A549 (cell line): Measurements from ENCODE around the gene DIO1. TPM values are rescaled to one million over a fixed set of nuclear protein-coding genes. Genes with fewer than 3 reads are reported as not detected.
"Not testable (repeated sequence)": the region's sequence is repeated elsewhere in the genome, so short reads cannot be mapped to it uniquely, and the experiment has no call there.

Experiments
- ATAC-seq, 2 experiments: fragments of 200-7000 bp in 1 of 2; fragments of >200 bp in 1 of 2; cut with Nextera tagmentation in 1 of 2; cut with Tn5 transposase in 1 of 2; 3 replicates each; pipeline versions ENCODE4 v1.8.0 to v1.9.1; 2018 to 2020; ENCODE audit warnings: mild to moderate bottlenecking in 1 of 2, moderate library complexity in 1 of 2
- CTCF ChIA-PET: fragments of 300-600 bp; sonication (Branson Sonifier 250); formaldehyde crosslinking; extraction: SDS; loops from one replicate; lab custom pipeline; 2021; ENCODE audit warnings: antibody characterized with exemption, inconsistent platforms; lab: Yijun Ruan, JAX
- POLR2A ChIA-PET: fragments of 350-600 bp; formaldehyde crosslinking; extraction: SDS; loops from one replicate; lab custom pipeline; 2021; ENCODE audit warnings: antibody characterized with exemption, inconsistent platforms; lab: Yijun Ruan, JAX
- DNase-seq, 2 experiments: peaks; one replicate each; pipeline versions ENCODE4 v3.0.0 to v3.0.0-alpha.2; 2011 to 2016; ENCODE audit warnings: low read depth in 1 of 2, low spot score in 1 of 2
- FAIRE-seq: peaks from 2 replicates; lab custom pipeline; 2011; peaks lifted over from hg19 to GRCh38; lab: Jason Lieb, UNC
- H3K27ac ChIP-seq, 2 experiments: fragments of >200 bp; sonication (Bioruptor Twin); formaldehyde crosslinking; 3 replicates each; pipeline ENCODE4 v1.5.1; 2016 to 2017
- H3K4me1 ChIP-seq: fragments of >200 bp; sonication (Bioruptor Twin); formaldehyde crosslinking; 3 replicates; pipeline ENCODE4 v1.6.1; 2016
- H3K4me2 ChIP-seq: fragments of >200 bp; sonication (Bioruptor Twin); formaldehyde crosslinking; 3 replicates; pipeline ENCODE4 v1.6.1; 2016
- H3K4me3 ChIP-seq: fragments of >200 bp; sonication (Bioruptor Twin); formaldehyde crosslinking; 3 replicates; pipeline ENCODE4 v1.5.1; 2016
- H3K9me3 ChIP-seq: fragments of >200 bp; sonication (Bioruptor Twin); formaldehyde crosslinking; 3 replicates; pipeline ENCODE4 v1.6.1; 2016
- CBX8 ChIP-seq: fragments of 200-600 bp; sonication (generic); IDR thresholded peaks from 2 replicates; pipeline ENCODE4 v1.6.1; 2016
- CTCF ChIP-seq: fragments of >200 bp; sonication (Bioruptor Twin); formaldehyde crosslinking; IDR thresholded peaks from 3 replicates; pipeline ENCODE4 v1.5.1; 2016
- GATA3 ChIP-seq: IDR thresholded peaks from 2 replicates; pipeline ENCODE4 v1.6.1; 2012; ENCODE audit warnings: borderline replicate concordance
- JUN ChIP-seq, 2 experiments: fragments of >200 bp; sonication (Bioruptor Twin); formaldehyde crosslinking; IDR thresholded peaks; 2 replicates in 1 of 2; 3 replicates in 1 of 2; pipeline ENCODE4 v1.6.1; 2016 to 2017
- MAZ ChIP-seq: fragments of 150-350 bp; IDR thresholded peaks from 2 replicates; pipeline ENCODE4 v1.6.1; 2014; ENCODE audit warnings: antibody characterized with exemption, low read depth, low read length, borderline replicate concordance
- PBX3 ChIP-seq: IDR thresholded peaks from 2 replicates; pipeline ENCODE4 v1.6.1; 2012
- RAD21 ChIP-seq, 2 experiments: fragments of >200 bp in 1 of 2; sonication (Bioruptor Twin) in 1 of 2; formaldehyde crosslinking in 1 of 2; IDR thresholded peaks in 1 of 2; conservative IDR thresholded peaks in 1 of 2; 2 replicates in 1 of 2; 3 replicates in 1 of 2; pipeline ENCODE4 v1.6.1; 2012 to 2018; ENCODE audit warnings: inconsistent platforms in 1 of 2
- SMC3 ChIP-seq: fragments of >200 bp; sonication (Bioruptor Twin); formaldehyde crosslinking; IDR thresholded peaks from 3 replicates; pipeline ENCODE4 v1.6.1; 2018; ENCODE audit warnings: inconsistent platforms
- WGBS: methylation state at CpG from one replicate; pipeline ENCODE4 v1.1.6; 2017; ENCODE audit errors: missing lambda C conversion rate; 5-methylcytosine and 5-hydroxymethylcytosine counted together
- polyA plus RNA-seq, 4 experiments: library from polyadenylated mRNA; depleted of rRNA in 3 of 4; stranded (reverse); fragments of >200 nt; fragmentation: RNase III in 1 of 4; extraction: RNeasy Plus Mini Kit Qiagen cat#74134 plus additional on column Dnase treatment in 1 of 4; gene quantifications; 2 replicates in 3 of 4; 3 replicates in 1 of 4; pipeline ENCODE4 v1.2.3, GENCODE V29; 2011 to 2017

Gene DIO1
- polyA plus RNA-seq, 2 of the 4 experiments (the other 2 are of a cell fraction): 0.13 TPM; not detected in 1

GRCh38 chr1:53871773-53872484 lies 22.1 kb upstream of the DIO1 start:
- no peak for DNase-seq
- TF ChIP-seq MAZ: no peak
- no peak for TF ChIP-seq PBX3
- no peak for TF ChIP-seq GATA3
- TF ChIP-seq CBX8: no peak
- POLR2A ChIA-PET: no interaction called here
- no peaks in the 10 kb centered on the region for H3K4me1 ChIP-seq
- WGBS: 71% methylated on average over 5 of the region's 5 CpGs
- no peak overlapping the region for H3K4me2 ChIP-seq
- H3K9me3 ChIP-seq: no peaks in the 10 kb centered on the region
- CTCF ChIA-PET: interaction anchor here (0.6 to 6.6 kb wide), 6 partner anchors 7 to 87 kb away, joined by 3 to 46 read pairs (median 15); no protein-coding TSS in a partner anchor
- ATAC-seq: no peak
- FAIRE-seq: no peak
- H3K27ac ChIP-seq: no peak overlapping the region
- H3K4me3 ChIP-seq: no peak overlapping the region

DNA sequence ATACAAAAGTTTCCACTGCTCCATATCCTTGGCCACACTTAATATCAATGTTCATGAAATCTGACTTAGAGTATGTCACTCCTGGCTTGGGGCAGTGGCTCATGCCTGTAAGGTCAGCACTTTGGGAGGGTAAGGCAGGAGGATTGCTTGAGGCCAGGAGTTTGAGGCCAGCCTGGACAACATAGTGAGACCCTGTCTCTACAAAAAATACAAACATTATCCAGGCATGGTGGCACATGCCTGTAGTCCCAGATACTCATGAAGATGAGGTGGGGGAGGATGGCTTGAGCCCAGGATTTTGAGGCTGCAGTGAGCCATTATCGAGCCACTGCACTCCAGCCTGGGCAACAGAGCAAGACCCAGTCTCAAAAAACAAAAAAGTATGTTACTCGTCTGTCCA lies 18.8 kb upstream of the DIO1 start:
- H3K4me1 ChIP-seq, FAIRE-seq, POLR2A ChIA-PET, DNase-seq, H3K27ac ChIP-seq, ATAC-seq, H3K4me2 ChIP-seq, H3K9me3 ChIP-seq, H3K4me3 ChIP-seq: not testable (repeated sequence)
- CTCF ChIA-PET: interaction anchor here (1.2 to 4.9 kb wide), 3 partner anchors 73 to 935 kb away, joined by 3 to 20 read pairs (median 18); no protein-coding TSS in a partner anchor
- 72% methylated on average over 2 of the region's 2 CpGs for WGBS

DNA sequence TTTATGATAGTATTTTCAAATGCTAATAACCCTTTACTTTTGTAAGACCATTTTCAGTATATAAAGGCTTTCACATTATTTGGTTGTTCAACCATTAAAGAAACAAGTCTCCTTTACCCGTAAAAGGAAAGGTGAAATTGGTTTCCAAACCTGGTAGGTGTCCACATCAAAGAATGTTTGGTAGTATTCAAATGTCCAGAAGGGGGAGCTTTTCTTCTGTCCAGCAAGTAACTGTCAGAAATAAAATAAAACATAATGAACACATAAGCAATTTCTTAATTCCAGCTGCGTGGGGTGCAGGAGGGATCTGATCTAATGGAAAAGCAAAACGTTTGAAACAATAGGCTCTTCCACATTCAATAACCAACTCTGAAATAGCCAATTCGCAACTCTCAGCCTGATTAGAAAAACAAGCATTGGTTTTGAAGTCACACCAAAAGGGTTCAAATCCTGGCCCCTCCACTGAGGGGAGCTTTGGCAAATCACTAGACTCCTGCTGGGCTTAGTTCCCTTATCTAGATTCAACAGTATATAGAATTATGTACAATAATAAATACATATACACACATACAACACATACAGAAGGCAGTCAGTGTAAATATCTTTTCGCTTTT lies 15.4 kb upstream of the DIO1 start:
- FAIRE-seq (no peak), DNase-seq (peak; percentile 11 to 59), ATAC-seq (peak in 1 of 2 experiments; percentile 46; a peak in 1 of 6 replicates)
- H3K4me3 ChIP-seq: no peak overlapping the region
- H3K27ac ChIP-seq: no peak overlapping the region
- H3K4me2 ChIP-seq: no peak overlapping the region
- ChIA-PET CTCF (interaction anchor here (0.6 to 4.2 kb wide), 25 partner anchors 8 to 529 kb away, joined by 3 to 39 read pairs (median 4); partner anchors contain the start of genes IFT25 and LRRC42), POLR2A (interaction anchor here (1.9 kb wide), 1 partner anchor 67 kb away, joined by 5 read pairs; the partner anchor contains the start of genes IFT25 and LRRC42)
- 44% methylated on average over 5 of the region's 5 CpGs for WGBS
- TF ChIP-seq JUN (IDR thresholded peaks at IDR 0.05) (no peak), CTCF (peak; percentile 72), SMC3 (peak; percentile 60), RAD21 (conservative IDR thresholded peaks at IDR 0.05 in 1 of 2, IDR thresholded peaks at IDR 0.05 in 1 of 2) (peak; percentile 55 to 59)
- H3K4me1 ChIP-seq: no peaks in the 10 kb centered on the region
- H3K9me3 ChIP-seq: no peaks in the 10 kb centered on the region

- ATAC-seq, H3K27ac ChIP-seq, POLR2A ChIA-PET, FAIRE-seq, H3K4me3 ChIP-seq, H3K9me3 ChIP-seq, DNase-seq, H3K4me2 ChIP-seq, H3K4me1 ChIP-seq: not testable (repeated sequence)
- 86% methylated on average over 2 of the region's 2 CpGs for WGBS
- CTCF ChIA-PET: interaction anchor here (1.6 to 1.9 kb wide), 2 partner anchors 68 to 78 kb away, joined by 5 to 11 read pairs; no protein-coding TSS in a partner anchor
Measured at GRCh38 chr1:53881853-53882252, 12.1 kb upstream of the DIO1 start.

GRCh38 chr1:53883600-53883999 lies 10.4 kb upstream of the DIO1 start:
- H3K4me1 ChIP-seq, ATAC-seq, H3K27ac ChIP-seq, H3K4me3 ChIP-seq, H3K4me2 ChIP-seq, H3K9me3 ChIP-seq, POLR2A ChIA-PET, DNase-seq, FAIRE-seq: not testable (repeated sequence)
- WGBS: 81% methylated on average over 6 of the region's 6 CpGs
- CTCF ChIA-PET: interaction anchor here (0.9 to 1.9 kb wide), 3 partner anchors 22 to 76 kb away, joined by 4 to 11 read pairs (median 5); no protein-coding TSS in a partner anchor
